ENCODE results near the gene RAPH1. TPM values are rescaled to one million over a fixed set of nuclear protein-coding genes. Genes with fewer than 3 reads are reported as not detected.

The RAPH1 gene
- total RNA-seq, 1 donor from 2014 or later, result 25.7 TPM

GRCh38 chr2:203354966-203355365, 180.1 kb downstream of the RAPH1 start:
- Mint-ChIP-seq H3K36me3 (peaks cover 18% of the 10 kb centered on the region), H3K9me3 (peaks cover 5% of the 10 kb centered on the region), H3K4me3 (no peak overlapping the region), H3K4me1 (ENCODE audit: unreplicated experiment) (peaks cover 3% of the 10 kb centered on the region), H3K27ac (no peak overlapping the region), H3K27me3 (no peaks in the 10 kb centered on the region)
- TF ChIP-seq CTCF (conservative IDR thresholded peaks at IDR 0.05), result no peak
- DNase-seq (ENCODE audit: extremely low spot score, unreplicated experiment), result no peak

DNA sequence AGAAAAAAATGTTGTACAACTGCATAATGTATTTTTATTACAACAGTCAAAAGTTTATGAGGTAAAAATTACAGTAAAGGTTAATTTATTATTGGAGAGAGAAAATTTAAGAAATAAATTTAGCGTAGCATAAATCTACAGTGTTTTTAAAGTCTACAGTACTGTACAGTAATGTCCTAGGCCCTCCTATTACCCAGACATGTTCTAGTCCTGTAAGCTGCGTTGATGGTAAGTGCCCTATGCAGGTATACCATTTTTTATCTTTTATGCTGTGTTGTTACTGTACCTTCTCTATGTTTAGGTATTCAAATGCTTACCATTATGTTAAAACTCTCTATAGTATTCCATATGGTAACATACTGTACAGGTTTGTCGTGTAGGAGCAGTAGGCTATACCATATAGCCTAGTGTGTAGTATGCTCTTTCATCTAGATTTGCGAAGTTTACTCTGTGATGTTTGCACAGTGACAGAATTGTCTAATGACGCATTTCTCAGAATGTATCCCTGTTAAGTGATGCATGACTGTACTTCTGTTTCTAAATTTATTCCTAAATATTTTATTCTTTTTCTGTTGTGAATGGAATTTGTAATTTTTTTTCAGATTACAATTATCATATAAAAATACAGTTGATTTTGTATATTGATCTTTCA, 182.4 kb downstream of the RAPH1 start:
- H3K36me3 Mint-ChIP-seq, result peaks cover 9% of the 10 kb centered on the region
- no peaks in the 10 kb centered on the region for H3K27me3 Mint-ChIP-seq
- H3K4me1 Mint-ChIP-seq (ENCODE audit: unreplicated experiment), result peaks cover 3% of the 10 kb centered on the region
- H3K27ac Mint-ChIP-seq, result no peak overlapping the region
- TF ChIP-seq CTCF (conservative IDR thresholded peaks at IDR 0.05), result no peak
- H3K4me3 Mint-ChIP-seq, result no peak overlapping the region
- DNase-seq (ENCODE audit: extremely low spot score, unreplicated experiment), result no peak
- H3K9me3 Mint-ChIP-seq, result no peaks in the 10 kb centered on the region

DNA sequence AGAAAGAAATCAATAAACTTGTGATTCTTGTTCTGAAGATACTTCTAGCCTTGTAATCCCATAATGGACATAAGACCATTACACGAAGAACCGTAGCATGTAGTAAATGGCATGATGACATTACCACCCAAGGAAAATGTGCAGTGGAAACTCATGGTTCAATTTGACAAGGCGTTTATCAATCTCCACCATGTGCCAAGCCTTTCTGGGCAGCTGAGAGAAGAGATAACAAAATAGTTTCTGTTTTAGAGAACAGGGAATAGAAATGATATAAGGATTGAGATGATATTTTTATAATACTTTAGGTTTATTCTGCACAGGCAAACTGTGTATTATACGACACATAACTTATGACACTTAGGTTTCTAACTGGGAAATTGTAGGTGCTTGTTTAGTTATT, 187.7 kb downstream of the RAPH1 start:
- TF ChIP-seq CTCF (conservative IDR thresholded peaks at IDR 0.05), result no peak
- H3K27me3 Mint-ChIP-seq, result no peaks in the 10 kb centered on the region
- no peak overlapping the region for H3K27ac Mint-ChIP-seq
- DNase-seq (ENCODE audit: extremely low spot score, unreplicated experiment), result no peak
- H3K9me3 Mint-ChIP-seq, result no peaks in the 10 kb centered on the region
- H3K4me1 Mint-ChIP-seq (ENCODE audit: unreplicated experiment), result peaks cover 4% of the 10 kb centered on the region
- no peak overlapping the region for H3K4me3 Mint-ChIP-seq
- peaks cover 24% of the 10 kb centered on the region for H3K36me3 Mint-ChIP-seq

GRCh38 chr2:203346612-203347011, 188.5 kb downstream of the RAPH1 start:
- Mint-ChIP-seq H3K4me1 (ENCODE audit: unreplicated experiment) (peaks cover 4% of the 10 kb centered on the region), H3K27me3 (no peaks in the 10 kb centered on the region), H3K36me3 (peaks cover 24% of the 10 kb centered on the region), H3K4me3 (no peak overlapping the region), H3K9me3 (no peaks in the 10 kb centered on the region), H3K27ac (no peak overlapping the region)
- no peak for DNase-seq (ENCODE audit: extremely low spot score, unreplicated experiment)
- TF ChIP-seq CTCF (conservative IDR thresholded peaks at IDR 0.05), result no peak

DNA sequence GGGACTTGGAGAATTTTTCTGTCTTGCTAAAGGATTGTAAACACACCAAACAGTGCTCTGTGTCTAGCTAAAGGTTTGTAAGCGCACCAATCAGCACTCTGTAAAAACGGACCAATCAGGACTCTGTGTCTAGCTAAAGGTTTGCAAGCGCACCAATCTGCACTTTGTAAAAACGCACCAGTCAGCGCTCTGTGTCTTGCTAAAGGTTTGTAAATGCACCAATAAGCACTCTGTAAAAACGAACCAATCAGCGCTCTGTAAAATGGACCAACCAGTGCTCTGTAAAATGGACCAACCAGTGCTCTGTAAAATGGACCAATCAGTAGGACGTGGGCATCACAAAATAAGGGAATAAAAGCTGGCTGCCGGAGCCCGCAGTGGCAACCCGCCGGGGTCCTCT, 190.4 kb downstream of the RAPH1 start:
- DNase-seq (ENCODE audit: extremely low spot score, unreplicated experiment), result no peak
- no peak for TF ChIP-seq CTCF (conservative IDR thresholded peaks at IDR 0.05)
- H3K4me1 Mint-ChIP-seq (ENCODE audit: unreplicated experiment), result peaks cover 12% of the 10 kb centered on the region
- no peaks in the 10 kb centered on the region for H3K9me3 Mint-ChIP-seq
- H3K36me3 Mint-ChIP-seq, result peaks cover 31% of the 10 kb centered on the region
- no peaks in the 10 kb centered on the region for H3K27me3 Mint-ChIP-seq
- H3K27ac Mint-ChIP-seq, result no peak overlapping the region
- H3K4me3 Mint-ChIP-seq, result no peak overlapping the region

Other genes starting within 250 kb of the RAPH1 start
- gene ABI2, start 206.9 kb downstream of the RAPH1 start, total RNA-seq (ENCODE audit: low replicate concordance), result 47.8 and 94.6 TPM in 2 replicates
- gene CD28, start 171.3 kb upstream of the RAPH1 start, total RNA-seq (ENCODE audit: low replicate concordance), result 0.17 TPM in 1 of 2 replicates, not detected in the other

All from type B pancreatic cell (in vitro differentiated cells).